K562 (cell line): ENCODE data around the gene ATP5PB. TPM values are rescaled to one million over a fixed set of nuclear protein-coding genes. Genes with fewer than 3 reads are reported as not detected.
A peak's percentile ranks its signal among the peaks of the same experiment; 100 is the strongest.

Experiments
- ATAC-seq: fragments of 200-7000 bp; cut with Tn5 transposase; 3 replicates; pipeline ENCODE4 v1.9.1; 2020; ENCODE audit warnings: moderate library complexity
- BruUV-seq: library from RNA; stranded (reverse); fragments of 400-500 nt; replicated peaks from 2 replicates; lab custom pipeline; 2021; lab: Mats Ljungman, UMichigan
- CTCF ChIA-PET: fragments of 300-600 bp; formaldehyde crosslinking; extraction: SDS; loops from one replicate; lab custom pipeline; 2021; ENCODE audit warnings: low intra/inter-chr PET ratio; lab: Yijun Ruan, JAX
- POLR2A ChIA-PET: fragments of 300-600, 350-650 bp; sonication (Branson Sonifier 250); formaldehyde crosslinking; extraction: SDS; loops from one replicate; lab custom pipeline; 2021; ENCODE audit warnings: antibody characterized with exemption, inconsistent platforms; lab: Yijun Ruan, JAX
- DNase-seq, 4 experiments: peaks; one replicate each; pipeline versions ENCODE4 v3.0.0 to v3.0.0-alpha.2; 2011 to 2018; ENCODE audit warnings: low spot score in 3 of 4, mixed read lengths in 3 of 4; ENCODE audit errors: extremely low read depth in 1 of 4
- FAIRE-seq: peaks from 2 replicates; lab custom pipeline; 2011; peaks lifted over from hg19 to GRCh38; lab: Jason Lieb, UNC
- H2AFZ ChIP-seq: 2 replicates; pipeline ENCODE4 v1.6.0; 2011; ENCODE audit warnings: low read depth, low read length, control low read depth, inconsistent platforms
- H3K27ac ChIP-seq: fragments of 200-600 bp; 3 replicates; pipeline ENCODE4 v1.8.0; 2011; ENCODE audit warnings: low read depth, mild to moderate bottlenecking, control low read depth, inconsistent platforms, low read length, moderate library complexity, mixed read lengths; ENCODE audit errors: extremely low read depth
- H3K27me3 ChIP-seq, 2 experiments: fragments of 300-600 bp in 1 of 2; 2 replicates in 1 of 2; 3 replicates in 1 of 2; pipeline versions ENCODE4 v1.6.0 to v1.8.0; 2011; ENCODE audit warnings: inconsistent platforms in 2 of 2, low read length in 2 of 2, mild to moderate bottlenecking in 1 of 2, mixed read lengths in 1 of 2, moderate library complexity in 1 of 2; ENCODE audit not compliant: control insufficient read depth in 2 of 2, insufficient read depth in 2 of 2
- H3K36me3 ChIP-seq: fragments of 300-600 bp; 3 replicates; pipeline ENCODE4 v1.8.0; 2011; ENCODE audit warnings: mild to moderate bottlenecking, low read length, inconsistent platforms; ENCODE audit not compliant: control insufficient read depth, insufficient read depth
- H3K4me1 ChIP-seq, 2 experiments: fragments of 200-600 bp in 1 of 2; replicated peaks in 1 of 2; 2 replicates in 1 of 2; 3 replicates in 1 of 2; pipeline versions ENCODE4 v1.5.1 to v1.8.0; 2011; ENCODE audit warnings: inconsistent platforms in 2 of 2, low read length in 2 of 2, mild to moderate bottlenecking in 1 of 2, mixed read lengths in 1 of 2, moderate library complexity in 1 of 2; ENCODE audit not compliant: control insufficient read depth in 2 of 2, insufficient read depth in 2 of 2
- H3K4me2 ChIP-seq: 2 replicates; pipeline ENCODE4 v1.6.1; 2011; ENCODE audit warnings: low read length, control low read depth, inconsistent platforms, mixed read lengths; ENCODE audit not compliant: insufficient read depth
- H3K4me3 ChIP-seq: fragments of 200-600 bp; sonication (generic), shearing (Covaris generic); 2 replicates; pipeline ENCODE4 v1.5.1; 2016; ENCODE audit warnings: control low read depth, inconsistent platforms
- H3K79me2 ChIP-seq: fragments of 200-600 bp; 3 replicates; pipeline ENCODE4 v1.8.0; 2011; ENCODE audit warnings: low read length, inconsistent platforms; ENCODE audit not compliant: control insufficient read depth, insufficient read depth
- H3K9ac ChIP-seq, 2 experiments: 2 replicates each; pipeline versions ENCODE4 v1.6.0 to v1.6.1; 2011; ENCODE audit warnings: low read depth in 2 of 2, low read length in 2 of 2, control low read depth in 1 of 2, inconsistent platforms in 1 of 2, mild to moderate bottlenecking in 1 of 2, mixed read lengths in 1 of 2; ENCODE audit not compliant: insufficient read depth in 1 of 2
- H3K9me1 ChIP-seq: one replicate; pipeline ENCODE4 v1.6.0; 2011; ENCODE audit warnings: inconsistent platforms, mild to moderate bottlenecking, low read length, moderate library complexity; ENCODE audit not compliant: control insufficient read depth, insufficient read depth
- H3K9me3 ChIP-seq: replicated peaks from 2 replicates; pipeline ENCODE4 v1.5.1; 2011; ENCODE audit warnings: low read depth, low read length, inconsistent platforms; ENCODE audit not compliant: control insufficient read depth, insufficient read depth
- H4K20me1 ChIP-seq: replicated peaks from 2 replicates; pipeline ENCODE4 v1.6.1; 2011; ENCODE audit warnings: low read length, inconsistent platforms, mixed read lengths; ENCODE audit not compliant: control insufficient read depth, insufficient read depth
- FOXA3 ChIP-seq, 2 experiments: fragments of 450-650 bp in 1 of 2; sonication (generic) in 1 of 2; formaldehyde crosslinking; IDR thresholded peaks in 1 of 2; conservative IDR thresholded peaks in 1 of 2; 2 replicates each; pipeline versions ENCODE4 v1.4.0 to v1.8.0; 2020 to 2022; ENCODE audit warnings: mild to moderate bottlenecking in 2 of 2, missing genetic modification reagents in 1 of 2
- FOXJ3 ChIP-seq: sonication (generic); formaldehyde crosslinking; IDR thresholded peaks from 2 replicates; pipeline ENCODE4 v1.4.0; 2020; ENCODE audit warnings: mild to moderate bottlenecking, missing genetic modification reagents
- HES1 ChIP-seq: fragments of 450-650 bp; IDR thresholded peaks from 2 replicates; pipeline ENCODE4 v1.6.1; 2016; ENCODE audit warnings: low read depth, mild to moderate bottlenecking, moderate library complexity
- MYC ChIP-seq, 2 experiments: fragments of 250-450 bp in 1 of 2; sonication (Bioruptor Pico) in 1 of 2; IDR thresholded peaks; 2 replicates each; pipeline versions ENCODE4 v1.5.1 to v1.6.1; 2012 to 2021; ENCODE audit warnings: low read depth in 2 of 2, borderline replicate concordance in 1 of 2, improper control_type of control experiment in 1 of 2, low read length in 1 of 2, mild to moderate bottlenecking in 1 of 2, moderate library complexity in 1 of 2
- RERE ChIP-seq: sonication (generic); formaldehyde crosslinking; IDR thresholded peaks from 2 replicates; pipeline ENCODE4 v1.8.0; 2023; ENCODE audit warnings: missing genetic modification reagents, mild to moderate bottlenecking, borderline replicate concordance
- XRCC3 ChIP-seq: fragments of 450-650 bp; IDR thresholded peaks from 2 replicates; pipeline ENCODE4 v1.6.1; 2017; ENCODE audit warnings: mild to moderate bottlenecking, moderate library complexity
- ZBTB9 ChIP-seq: fragments of 450-650 bp; formaldehyde crosslinking; IDR thresholded peaks from 2 replicates; pipeline ENCODE4 v1.4.0; 2020; ENCODE audit warnings: mild to moderate bottlenecking, moderate library complexity
- WGBS: fragments of 100-300 bp; shearing (Covaris generic); methylation state at CpG from one replicate; pipeline ENCODE4 v1.1.6; 2016; ENCODE audit warnings: low coverage, mixed read lengths; ENCODE audit not compliant: insufficient coverage; ENCODE audit errors: missing lambda C conversion rate; 5-methylcytosine and 5-hydroxymethylcytosine counted together
- in situ Hi-C: fragments of 300-500 bp; cut with MboI; formaldehyde crosslinking; loops from 4 replicates; pipeline ENCODE4 v1.15.0; 2018; ENCODE audit warnings: inconsistent platforms, mixed read lengths
- intact Hi-C: fragments of 100-400 bp; cut with micrococcal nuclease; formaldehyde crosslinking; loops from 2 replicates; pipeline ENCODE4 v1.14.2; 2022
- polyA plus RNA-seq, 8 experiments: library from polyadenylated mRNA; depleted of rRNA in 4 of 8; stranded (reverse) in 5 of 8; unstranded in 3 of 8; fragments of >200 nt; fragmentation: Nextera tagmentation in 2 of 8; fragmentation: Illumina TruSeq in 1 of 8; extraction: Ambion mirVana in 2 of 8; extraction: Trizol in 1 of 8; gene quantifications; 2 replicates each; pipeline versions ENCODE4 v1.2.1 to v1.2.3, GENCODE V29; 2011 to 2014; ENCODE audit warnings: inconsistent platforms in 1 of 8, missing spikeins in 1 of 8
- total RNA-seq, 7 experiments: library from RNA; depleted of rRNA in 6 of 7; stranded (reverse); fragments of >200 nt in 6 of 7; fragmentation: Illumina TruSeq in 2 of 7; extraction: Trizol in 2 of 7; gene quantifications; 2 replicates each; pipeline versions ENCODE4 v1.2.1 to v1.2.3, GENCODE V29; 2011 to 2021; ENCODE audit warnings: low replicate concordance in 1 of 7

Gene ATP5PB
- total and polyA plus RNA-seq, 9 of the 15 experiments (the other 6 are each of a cell fraction or from before 2014, with no cell fraction given) = 651 to 2,735 (median 1,061) TPM

- Histone ChIP-seq H3K9ac (no peak overlapping the region), H3K79me2 (no peaks in the 10 kb centered on the region), H3K4me3 (no peak overlapping the region), H3K4me2 (no peak overlapping the region), H3K9me1 (no peaks in the 10 kb centered on the region), H4K20me1 (no peaks in the 10 kb centered on the region), H3K27ac (no peak overlapping the region), H3K27me3 (peaks cover 13 to 28% of the 10 kb centered on the region in 2 experiments), H3K9me3 (no peaks in the 10 kb centered on the region), H2AFZ (no peak overlapping the region), H3K4me1 (no peaks in the 10 kb centered on the region), H3K36me3 (no peaks in the 10 kb centered on the region)
- ChIA-PET CTCF (no interaction called here), POLR2A (interaction anchor here (0.6 to 1.9 kb wide), 4 partner anchors 17 to 48 kb away, joined by 3 to 4 read pairs (median 3); partner anchors contain the start of gene WDR77)
- FAIRE-seq = no peak
- no peak for DNase-seq
- WGBS = 6% methylated on average over 1 of the region's 1 CpG
- in situ Hi-C loops (no loop called here), intact Hi-C loops (no loop called here)
- no TSS peak for BruUV-seq
- ATAC-seq = no peak
- TF ChIP-seq XRCC3 (no peak), FOXA3 (CRISPR knock-in tag; conservative IDR thresholded peaks at IDR 0.05 in 1 of 2, IDR thresholded peaks at IDR 0.05 in 1 of 2) (0 out of 4 replicates have a peak, but pooled peaks of 1 of the 2 experiments have one; percentile 25)
Measured at GRCh38 chr1:111417755-111418154, 31.5 kb upstream of the ATP5PB start.

GRCh38 chr1:111419037-111419436, 30.2 kb upstream of the ATP5PB start:
- Histone ChIP-seq H2AFZ (no peak overlapping the region), H3K4me3 (no peak overlapping the region), H3K9me3 (no peaks in the 10 kb centered on the region), H3K4me2 (no peak overlapping the region), H3K27ac (no peak overlapping the region), H3K9ac (no peak overlapping the region), H3K36me3 (no peaks in the 10 kb centered on the region), H4K20me1 (no peaks in the 10 kb centered on the region), H3K4me1 (no peaks in the 10 kb centered on the region), H3K79me2 (no peaks in the 10 kb centered on the region), H3K9me1 (no peaks in the 10 kb centered on the region), H3K27me3 (peaks cover 17 to 40% of the 10 kb centered on the region in 2 experiments)
- ChIA-PET CTCF (no interaction called here), POLR2A (no interaction called here)
- no TSS peak for BruUV-seq
- DNase-seq = no peak
- 0% methylated on average over 1 of the region's 1 CpG for WGBS
- no peak for ATAC-seq
- intact Hi-C loops (no loop called here), in situ Hi-C loops (no loop called here)
- no peak for FAIRE-seq
- no peak for TF ChIP-seq FOXJ3
- TF ChIP-seq ZBTB9 = no peak
- TF ChIP-seq HES1 = no peak
- TF ChIP-seq MYC (IDR thresholded peaks at IDR 0.05; ENCODE audit: low read depth, low read length) = no peak
- TF ChIP-seq MYC (CRISPR knock-in tag; IDR thresholded peaks at IDR 0.05; ENCODE audit: borderline replicate concordance, low read depth) = no peak
- TF ChIP-seq RERE = no peak
